IMR-90 (cell line): Measurements from ENCODE around the gene GNB1L. TPM values are rescaled to one million over a fixed set of nuclear protein-coding genes. Genes with fewer than 3 reads are reported as not detected.
"Not testable (repeated sequence)": the region's sequence is repeated elsewhere in the genome, so short reads cannot be mapped to it uniquely, and the experiment has no call there.

Experiments used
- ATAC-seq: fragments of 200-7000 bp; cut with Tn5 transposase; 2 replicates; pipeline ENCODE4 v1.9.1; 2020; ENCODE audit warnings: low read depth, mild to moderate bottlenecking, moderate library complexity
- BruUV-seq: library from RNA; stranded (reverse); fragments of 400-500 nt; replicated peaks from 2 replicates; lab custom pipeline; 2021; lab: Mats Ljungman, UMichigan
- CTCF ChIA-PET: fragments of 300-600 bp; formaldehyde crosslinking; extraction: SDS; loops from one replicate; lab custom pipeline; 2021; ENCODE audit warnings: antibody characterized with exemption; lab: Yijun Ruan, JAX
- POLR2A ChIA-PET: fragments of 300-600 bp; sonication (Branson Sonifier 250); formaldehyde crosslinking; loops from one replicate; lab custom pipeline; 2022; ENCODE audit warnings: antibody characterized with exemption; ENCODE audit not compliant: unreplicated experiment; lab: Charles Lee
- DNase-seq: peaks from one replicate; pipeline ENCODE4 v3.0.0; 2013
- H2AFZ ChIP-seq: replicated peaks from 2 replicates; pipeline ENCODE3; 2013; ENCODE audit warnings: low read length, mild to moderate bottlenecking; ENCODE audit not compliant: poor library complexity
- H2AK5ac ChIP-seq: 2 replicates; pipeline ENCODE4 v1.6.1; 2013; ENCODE audit warnings: low read depth, low read length, inconsistent platforms
- H2AK9ac ChIP-seq: replicated peaks from 2 replicates; pipeline ENCODE3; 2013; ENCODE audit warnings: mild to moderate bottlenecking, low read depth, low read length, moderate library complexity; ENCODE audit not compliant: poor library complexity
- H2BK120ac ChIP-seq: 2 replicates; pipeline ENCODE4 v1.6.1; 2013; ENCODE audit warnings: low read depth, low read length, inconsistent platforms
- H2BK15ac ChIP-seq: 3 replicates; pipeline ENCODE4 v1.6.1; 2013; ENCODE audit warnings: low read depth, low read length, inconsistent platforms
- H2BK20ac ChIP-seq: 2 replicates; pipeline ENCODE4 v1.6.1; 2013; ENCODE audit warnings: low read depth, mild to moderate bottlenecking, inconsistent platforms, low read length, moderate library complexity
- H2BK5ac ChIP-seq: 2 replicates; pipeline ENCODE4 v1.6.1; 2013; ENCODE audit warnings: mild to moderate bottlenecking, low read depth, low read length, inconsistent platforms; ENCODE audit not compliant: poor library complexity, severe bottlenecking
- H3K14ac ChIP-seq: replicated peaks from 2 replicates; pipeline ENCODE4 v1.6.1; 2013; ENCODE audit warnings: low read depth, low read length, inconsistent platforms
- H3K18ac ChIP-seq: 2 replicates; pipeline ENCODE4 v1.6.1; 2013; ENCODE audit warnings: low read depth, low read length, control low read depth
- H3K23ac ChIP-seq: 2 replicates; pipeline ENCODE4 v1.6.1; 2013; ENCODE audit warnings: low read depth, low read length, inconsistent platforms
- H3K27ac ChIP-seq: 2 replicates; pipeline ENCODE4 v1.5.1; 2013; ENCODE audit warnings: mild to moderate bottlenecking, control low read depth, low read length; ENCODE audit not compliant: insufficient read depth
- H3K27me3 ChIP-seq: 2 replicates; pipeline ENCODE4 v1.6.1; 2013; ENCODE audit warnings: low read length; ENCODE audit not compliant: control insufficient read depth, insufficient read depth
- H3K36me3 ChIP-seq: 2 replicates; pipeline ENCODE4 v1.6.1; 2013; ENCODE audit warnings: low read length, mixed read lengths; ENCODE audit not compliant: control insufficient read depth, insufficient read depth
- H3K4ac ChIP-seq: 2 replicates; pipeline ENCODE4 v1.6.1; 2013; ENCODE audit warnings: low read depth, low read length, inconsistent platforms
- H3K4me1 ChIP-seq: 2 replicates; pipeline ENCODE4 v1.6.1; 2013; ENCODE audit warnings: low read length, mixed read lengths; ENCODE audit not compliant: control insufficient read depth, insufficient read depth
- H3K4me2 ChIP-seq: 2 replicates; pipeline ENCODE4 v1.6.1; 2013; ENCODE audit warnings: low read depth, mild to moderate bottlenecking, control low read depth, low read length, moderate library complexity
- H3K4me3 ChIP-seq: 2 replicates; pipeline ENCODE4 v1.5.1; 2013; ENCODE audit warnings: low read depth, mild to moderate bottlenecking, control low read depth, low read length, moderate library complexity; ENCODE audit not compliant: insufficient read depth
- H3K56ac ChIP-seq: 2 replicates; pipeline ENCODE4 v1.6.1; 2013; ENCODE audit warnings: low read length, inconsistent platforms; ENCODE audit not compliant: insufficient read depth; ENCODE audit errors: extremely low read depth
- H3K79me1 ChIP-seq, 2 experiments: 2 replicates each; pipeline ENCODE4 v1.6.1; 2013; ENCODE audit warnings: low read length in 2 of 2, inconsistent platforms in 1 of 2, low read depth in 1 of 2
- H3K9ac ChIP-seq: 2 replicates; pipeline ENCODE4 v1.6.1; 2013; ENCODE audit warnings: low read depth, low read length, control low read depth
- H3K9me1 ChIP-seq: 2 replicates; pipeline ENCODE4 v1.6.1; 2013; ENCODE audit warnings: low read length, inconsistent platforms; ENCODE audit not compliant: insufficient read depth
- H3K9me3 ChIP-seq: 2 replicates; pipeline ENCODE4 v1.6.1; 2013; ENCODE audit warnings: low read length; ENCODE audit not compliant: control insufficient read depth, insufficient read depth
- H4K20me1 ChIP-seq: 2 replicates; pipeline ENCODE4 v1.6.1; 2013; ENCODE audit warnings: low read length, inconsistent platforms; ENCODE audit not compliant: insufficient read depth
- H4K5ac ChIP-seq: 2 replicates; pipeline ENCODE4 v1.6.1; 2013; ENCODE audit warnings: mild to moderate bottlenecking, low read depth, low read length, control low read depth
- H4K8ac ChIP-seq, 2 experiments: 2 replicates each; pipeline ENCODE4 v1.6.1; 2013; ENCODE audit warnings: low read depth in 2 of 2, low read length in 2 of 2, control low read depth in 1 of 2, inconsistent platforms in 1 of 2
- H4K91ac ChIP-seq: 2 replicates; pipeline ENCODE4 v1.6.1; 2013; ENCODE audit warnings: low read depth, low read length, inconsistent platforms; ENCODE audit not compliant: insufficient read depth
- WGBS, 2 experiments: methylation state at CpG; one replicate each; pipeline versions ENCODE4 v1.1.5 to v1.1.7; 2013; ENCODE audit warnings: missing lambda C conversion rate in 2 of 2; ENCODE audit not compliant: insufficient read length in 1 of 2; ENCODE audit errors: extremely low coverage in 2 of 2; 5-methylcytosine and 5-hydroxymethylcytosine counted together
- dilution Hi-C: fragments of 300-500 bp; cut with HindIII; formaldehyde crosslinking; loops from one replicate; pipeline ENCODE4 v1.14.3; 2018; ENCODE audit warnings: low sequenced_read_pairs; ENCODE audit not compliant: unreplicated experiment
- in situ Hi-C: fragments of 300-500 bp; cut with MboI; formaldehyde crosslinking; loops from 3 replicates; pipeline ENCODE4 v1.14.3; 2019; ENCODE audit warnings: low sequenced_read_pairs, inconsistent platforms, mixed read lengths
- intact Hi-C: fragments of 100-400 bp; cut with micrococcal nuclease; formaldehyde crosslinking; loops from 2 replicates; pipeline ENCODE4 v1.10.0; 2022
- polyA plus RNA-seq, 3 experiments: library from polyadenylated mRNA; depleted of rRNA; stranded (reverse); fragments of >200 nt; gene quantifications; 2 replicates each; pipeline ENCODE4 v1.2.3, GENCODE V29; 2012; ENCODE audit warnings: low replicate concordance in 1 of 3
- total RNA-seq: library from RNA; depleted of rRNA; stranded (reverse); fragments of >200 nt; gene quantifications from 2 replicates; pipeline ENCODE4 v1.2.3, GENCODE V29; 2012

The GNB1L gene
- total and polyA plus RNA-seq, 2 of the 4 experiments (the other 2 are of a cell fraction): 2.5 to 4.4 TPM

GRCh38 chr22:19833327-19833726, 21.3 kb downstream of the GNB1L start:
- H2BK15ac ChIP-seq, H2AFZ ChIP-seq, H3K27me3 ChIP-seq, in situ Hi-C loops, H2AK5ac ChIP-seq, H3K79me1 ChIP-seq, H2BK20ac ChIP-seq, H4K5ac ChIP-seq, DNase-seq, H3K14ac ChIP-seq, H2BK5ac ChIP-seq, H3K27ac ChIP-seq, H3K4ac ChIP-seq, dilution Hi-C loops, H2AK9ac ChIP-seq, ATAC-seq, CTCF ChIA-PET, H3K56ac ChIP-seq, H3K9me1 ChIP-seq, H3K9ac ChIP-seq, H3K36me3 ChIP-seq, POLR2A ChIA-PET, H3K4me2 ChIP-seq, H3K4me3 ChIP-seq, H4K91ac ChIP-seq, H3K23ac ChIP-seq, H3K4me1 ChIP-seq, H4K20me1 ChIP-seq, H2BK120ac ChIP-seq, intact Hi-C loops, BruUV-seq, H4K8ac ChIP-seq, H3K18ac ChIP-seq, H3K9me3 ChIP-seq: not testable (repeated sequence)
- WGBS, 2 experiments: no CpG with 5 or more reads among the region's 9 CpGs
